ENCODE measurements around the gene ASB13. TPM values are rescaled to one million over a fixed set of nuclear protein-coding genes. Genes with fewer than 3 reads are reported as not detected.
"Not testable (repeated sequence)": the region's sequence is repeated elsewhere in the genome, so short reads cannot be mapped to it uniquely, and the experiment has no call there.

ASB13 gene
- polyA plus RNA-seq, 3 donors, result 23.5 to 31.0 (median 26.2) TPM

- peak; percentile 72 for DNase-seq
Observed at GRCh38 chr10:5594271-5595049, 71.9 kb downstream of the ASB13 start.

- DNase-seq, result not testable (repeated sequence)
Observed at GRCh38 chr10:5593347-5593746, 73.0 kb downstream of the ASB13 start.

- DNase-seq, result no peak
Observed at GRCh38 chr10:5592070-5592469, 74.3 kb downstream of the ASB13 start.

- no peak for DNase-seq
Observed at GRCh38 chr10:5591336-5591824, 75.0 kb downstream of the ASB13 start.

GRCh38 chr10:5590816-5591215 is 75.6 kb downstream of the ASB13 start:
- no peak for DNase-seq

GRCh38 chr10:5589661-5590511 is 76.5 kb downstream of the ASB13 start:
- no peak for DNase-seq

GRCh38 chr10:5589011-5589660 is 77.3 kb downstream of the ASB13 start:
- no peak for DNase-seq

Other genes with a start within 250 kb of the ASB13 start
- not detected for gene CALML5, start 167.0 kb downstream of the ASB13 start, polyA plus RNA-seq (ENCODE audit: insufficient read length in 3 of 3)
- gene CALML3, start 141.6 kb downstream of the ASB13 start, polyA plus RNA-seq (ENCODE audit: insufficient read length in 3 of 3), result under 1 TPM in 1 of 3 donors, not detected in 2; 0.03 TPM
- gene TASOR2, start 18.2 kb upstream of the ASB13 start, polyA plus RNA-seq (ENCODE audit: insufficient read length in 3 of 3), result 10 to 100 TPM; 30.7 to 40.3 (median 37.8) TPM
- 100 to 1,000 TPM; 264 to 290 (median 276) TPM for gene GDI2, start 146.8 kb upstream of the ASB13 start, polyA plus RNA-seq (ENCODE audit: insufficient read length in 3 of 3)
- gene ANKRD16, start 223.3 kb upstream of the ASB13 start, polyA plus RNA-seq (ENCODE audit: insufficient read length in 3 of 3), result 10 to 100 TPM; 10.8 to 12.0 (median 11.2) TPM
- 10 to 100 TPM; 79.3 to 99.1 (median 85.9) TPM for gene FBH1, start 223.6 kb upstream of the ASB13 start, polyA plus RNA-seq (ENCODE audit: insufficient read length in 3 of 3)

Measured in renal pelvis (tissue), 4 donors.